RWPE1 (cell line): ENCODE results near the gene MAP3K7.

ENCODE experiments used
- CTCF ChIA-PET: fragments of 350-600 bp; sonication (Branson Sonifier 250); formaldehyde crosslinking; extraction: SDS; loops from one replicate; lab custom pipeline; 2021; lab: Yijun Ruan, JAX
- POLR2A ChIA-PET: fragments of 400-600 bp; formaldehyde crosslinking; extraction: SDS; loops from one replicate; lab custom pipeline; 2020; ENCODE audit warnings: antibody characterized with exemption; ENCODE audit not compliant: low non-redundant PET; lab: Yijun Ruan, JAX
- DNase-seq: peaks from one replicate; pipeline ENCODE4 v3.0.0; 2012; ENCODE audit warnings: low spot score
- H3K27ac ChIP-seq: fragments of 450-650 bp; 2 replicates; pipeline ENCODE4 v1.5.1; 2017
- TF ChIP-seq, protein P1 (sequence below): fragments of 450-650 bp; conservative IDR thresholded peaks from 2 replicates; pipeline ENCODE4 v1.5.1; 2017; ENCODE audit warnings: low read depth, mild to moderate bottlenecking

The MAP3K7 gene

DNA sequence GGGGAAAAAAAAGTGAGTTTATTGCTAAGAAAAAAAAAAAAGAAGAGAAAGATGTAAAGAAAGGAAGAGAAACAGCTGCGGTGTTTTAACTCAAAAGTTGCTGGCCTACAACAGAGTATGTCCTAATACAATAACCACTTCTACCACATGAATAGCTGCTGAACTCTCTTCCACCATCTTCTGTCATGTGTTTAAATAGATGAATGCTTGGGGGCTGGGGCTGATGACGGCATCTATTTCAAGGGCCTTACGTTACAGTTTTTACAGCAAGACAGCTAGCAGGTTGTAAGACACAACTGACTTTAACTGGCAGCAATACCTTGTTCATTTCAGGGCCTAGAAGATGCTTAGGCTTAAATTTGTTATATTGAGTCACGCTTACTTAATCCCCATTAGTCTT lies 50.4 kb downstream of the MAP3K7 start:
- no peak overlapping the region for H3K27ac ChIP-seq
- ChIA-PET CTCF (interaction anchor here (0.6 kb wide), 1 partner anchor 42 kb away, joined by 3 read pairs; no protein-coding TSS in a partner anchor), POLR2A (no interaction called here)
- DNase-seq: no peak
- TF ChIP-seq, protein P1, sequence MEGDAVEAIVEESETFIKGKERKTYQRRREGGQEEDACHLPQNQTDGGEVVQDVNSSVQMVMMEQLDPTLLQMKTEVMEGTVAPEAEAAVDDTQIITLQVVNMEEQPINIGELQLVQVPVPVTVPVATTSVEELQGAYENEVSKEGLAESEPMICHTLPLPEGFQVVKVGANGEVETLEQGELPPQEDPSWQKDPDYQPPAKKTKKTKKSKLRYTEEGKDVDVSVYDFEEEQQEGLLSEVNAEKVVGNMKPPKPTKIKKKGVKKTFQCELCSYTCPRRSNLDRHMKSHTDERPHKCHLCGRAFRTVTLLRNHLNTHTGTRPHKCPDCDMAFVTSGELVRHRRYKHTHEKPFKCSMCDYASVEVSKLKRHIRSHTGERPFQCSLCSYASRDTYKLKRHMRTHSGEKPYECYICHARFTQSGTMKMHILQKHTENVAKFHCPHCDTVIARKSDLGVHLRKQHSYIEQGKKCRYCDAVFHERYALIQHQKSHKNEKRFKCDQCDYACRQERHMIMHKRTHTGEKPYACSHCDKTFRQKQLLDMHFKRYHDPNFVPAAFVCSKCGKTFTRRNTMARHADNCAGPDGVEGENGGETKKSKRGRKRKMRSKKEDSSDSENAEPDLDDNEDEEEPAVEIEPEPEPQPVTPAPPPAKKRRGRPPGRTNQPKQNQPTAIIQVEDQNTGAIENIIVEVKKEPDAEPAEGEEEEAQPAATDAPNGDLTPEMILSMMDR: no peak

DNA sequence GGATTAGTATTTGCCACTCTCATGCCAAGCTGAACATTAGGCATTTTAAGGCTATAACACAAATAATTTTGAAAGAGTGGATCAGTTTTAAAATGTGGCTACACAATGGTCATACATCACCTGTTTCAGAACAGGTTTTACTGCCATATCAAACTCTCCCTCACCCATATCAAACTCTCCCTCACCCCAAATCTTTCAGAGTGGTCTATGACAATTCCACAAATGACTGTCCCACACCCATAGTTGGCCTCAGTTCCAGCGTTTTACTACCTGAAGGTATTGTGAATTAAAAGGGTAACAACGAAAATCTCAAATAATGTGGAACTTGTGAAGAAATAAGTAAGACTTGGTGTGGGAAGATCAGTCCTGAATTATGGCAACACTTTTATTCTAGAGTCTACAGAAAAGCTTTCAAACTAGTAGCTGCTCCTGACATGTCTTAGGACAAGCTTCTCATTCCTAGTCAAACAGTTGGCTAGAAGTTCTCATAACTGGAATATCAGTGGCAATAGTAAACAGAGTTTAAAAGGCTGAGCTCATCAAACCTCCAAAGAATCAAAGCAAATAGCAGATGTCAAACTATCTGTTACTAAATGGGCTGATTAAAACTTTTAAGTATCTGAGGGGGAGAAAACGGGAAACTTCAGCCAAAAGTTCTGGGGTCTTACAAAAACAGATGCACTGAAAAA lies 52.4 kb downstream of the MAP3K7 start:
- POLR2A ChIA-PET: no interaction called here
- CTCF ChIA-PET: no interaction called here
- TF ChIP-seq, protein P1: no peak
- H3K27ac ChIP-seq: no peak overlapping the region
- no peak for DNase-seq

DNA sequence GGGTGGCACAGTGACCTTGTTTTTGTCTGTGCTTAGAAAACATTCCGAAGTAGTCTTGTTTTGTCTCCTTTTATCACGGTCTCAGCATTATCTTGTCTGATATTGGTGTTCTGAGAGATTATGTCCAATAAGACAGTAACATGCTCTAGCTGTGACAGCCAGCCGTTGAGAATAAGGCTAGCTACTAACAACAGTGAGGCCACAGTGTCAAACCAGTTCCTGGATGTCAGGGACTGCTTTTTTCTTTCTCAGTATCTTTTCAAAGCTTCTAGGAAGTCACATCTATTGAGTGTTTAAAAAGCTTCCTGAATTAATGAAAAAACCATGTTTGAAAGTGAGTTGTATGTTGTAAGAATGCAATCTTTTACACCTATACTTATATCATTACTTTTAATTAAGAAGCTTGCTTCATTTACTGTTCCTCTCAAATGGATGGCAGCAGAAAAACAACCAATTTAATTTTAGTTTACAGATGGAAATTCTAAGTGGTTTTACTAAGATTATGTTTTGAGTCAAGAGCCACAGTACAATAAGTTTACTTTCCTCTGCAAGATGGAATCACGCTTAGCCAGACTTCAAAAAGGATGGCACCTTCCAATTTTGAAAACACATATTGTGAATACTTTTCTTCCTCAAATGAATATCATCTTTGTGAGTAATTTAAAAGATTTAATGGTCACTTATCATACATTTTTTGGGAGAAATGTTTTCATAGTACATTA lies 53.1 kb downstream of the MAP3K7 start:
- POLR2A ChIA-PET: no interaction called here

DNA sequence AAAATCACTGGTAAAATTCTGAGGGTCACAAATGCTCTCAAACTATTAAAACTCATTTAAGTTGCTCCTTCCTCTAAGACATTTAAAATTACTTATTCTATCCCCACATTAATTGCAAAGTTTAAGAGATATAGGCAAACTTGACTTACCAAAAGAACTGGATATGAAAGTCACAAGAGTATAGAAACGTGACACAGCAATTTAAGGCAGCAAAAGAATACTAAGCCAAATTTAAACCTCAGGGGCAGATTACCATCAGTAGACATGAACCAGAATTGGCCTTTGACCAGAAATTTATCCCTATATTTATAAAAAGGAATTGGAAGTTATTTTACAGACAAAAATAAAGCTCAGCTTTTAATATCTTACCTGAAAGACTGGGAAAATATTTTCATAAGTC lies 56.0 kb downstream of the MAP3K7 start:
- ChIA-PET CTCF (interaction anchor here (0.6 to 0.8 kb wide), 3 partner anchors 12 to 286 kb away, joined by 3 to 5 read pairs (median 3); no protein-coding TSS in a partner anchor), POLR2A (no interaction called here)
- TF ChIP-seq, protein P1: no peak
- H3K27ac ChIP-seq: no peak overlapping the region
- no peak for DNase-seq

More for the DNA sequence above, 53.1 kb downstream of the MAP3K7 start:
- CTCF ChIA-PET: interaction anchor here (0.7 kb wide), 1 partner anchor 16 kb away, joined by 3 read pairs; no protein-coding TSS in a partner anchor
- H3K27ac ChIP-seq: no peak overlapping the region
- no peak for DNase-seq
- TF ChIP-seq, protein P1: no peak

DNA sequence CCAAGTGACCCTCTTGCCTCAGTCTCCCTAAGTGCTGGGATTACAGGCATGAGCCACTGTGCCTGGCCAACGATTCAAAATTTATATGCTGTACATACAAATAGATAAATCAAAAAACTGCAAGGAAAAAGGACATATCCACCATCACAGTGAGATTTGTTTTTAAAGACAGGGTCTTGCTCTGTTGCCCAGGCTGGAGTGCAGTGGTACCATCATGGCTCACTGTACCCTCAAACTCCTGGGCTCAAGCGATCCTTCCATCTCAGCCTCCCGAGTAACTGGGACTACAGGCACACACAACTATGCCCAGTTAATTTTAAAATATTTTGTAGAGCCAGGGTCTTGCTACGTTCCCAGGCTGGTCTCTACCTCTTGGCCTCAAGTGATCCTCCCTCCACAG lies 61.5 kb downstream of the MAP3K7 start:
- no peak for DNase-seq
- ChIA-PET CTCF (no interaction called here), POLR2A (no interaction called here)
- no peak overlapping the region for H3K27ac ChIP-seq
- TF ChIP-seq, protein P1: no peak

DNA sequence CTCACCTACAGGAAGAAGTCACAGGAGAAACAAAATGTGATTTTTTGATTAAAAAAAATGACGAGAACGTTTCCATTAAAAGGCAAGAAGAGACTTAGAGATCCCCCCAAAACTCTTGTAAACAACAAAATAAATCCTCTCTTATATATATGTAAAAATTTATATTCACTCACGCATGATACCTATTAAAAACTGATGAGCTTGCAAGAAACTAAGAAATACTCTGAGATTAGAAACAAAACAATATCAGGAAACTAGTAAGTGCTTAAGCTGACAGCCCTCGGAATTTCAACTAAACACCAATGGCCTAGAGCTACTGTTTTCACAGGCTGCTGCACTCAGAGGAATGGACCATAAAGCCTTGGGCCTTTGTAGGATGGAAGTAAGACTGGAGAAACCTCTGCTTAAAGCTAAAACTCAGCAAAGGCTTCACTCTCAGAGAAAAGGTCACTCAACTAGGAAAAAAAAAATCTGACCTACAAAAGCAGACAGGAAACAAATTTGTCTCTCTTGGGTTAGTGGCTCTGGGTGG lies 63.0 kb downstream of the MAP3K7 start:
- TF ChIP-seq, protein P1: no peak
- no peak overlapping the region for H3K27ac ChIP-seq
- DNase-seq: no peak
- ChIA-PET POLR2A (no interaction called here), CTCF (interaction anchor here (0.6 to 0.7 kb wide), 2 partner anchors 20 to 653 kb away, joined by 3 read pairs; no protein-coding TSS in a partner anchor)
